ENCODE measurements around the gene DNM3. TPM values are rescaled to one million over a fixed set of nuclear protein-coding genes. Genes with fewer than 3 reads are reported as not detected.

Gene DNM3
- total RNA-seq, 1 donor from 2014 or later, result 1.1 TPM

DNA sequence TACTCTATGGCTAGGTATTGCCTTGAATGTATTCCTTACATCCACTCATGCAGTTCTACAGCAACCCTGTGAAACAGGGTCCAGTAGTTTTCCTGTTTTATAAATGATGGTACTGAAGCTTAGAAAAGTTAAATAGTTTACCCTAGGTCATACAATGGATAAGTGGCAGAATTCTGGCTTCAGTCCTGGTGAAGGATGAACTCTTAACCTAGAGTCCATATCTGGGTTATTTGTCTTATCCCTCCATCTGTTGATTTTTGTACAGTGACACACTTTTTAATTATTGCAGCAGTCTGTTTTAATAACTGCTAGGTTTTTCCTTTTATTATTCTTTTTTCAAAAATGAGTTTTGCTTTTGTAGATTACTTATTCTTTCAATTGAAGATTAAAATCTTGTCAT is 263.9 kb downstream of the DNM3 start:
- H3K27me3 Mint-ChIP-seq (ENCODE audit: insufficient read depth, low read depth), result no peaks in the 10 kb centered on the region
- DNase-seq (ENCODE audit: low spot score), result no peak
- H4K20me1 ChIP-seq (ENCODE audit: low read depth), result no peaks in the 10 kb centered on the region
- no peaks in the 10 kb centered on the region for H3K9me3 ChIP-seq (ENCODE audit: low read depth)
- H3F3A ChIP-seq (ENCODE audit: low read depth), result no peaks in the 10 kb centered on the region
- H3K9ac ChIP-seq, result no peak overlapping the region
- no peak overlapping the region for H3K27ac Mint-ChIP-seq
- H3K4me3 Mint-ChIP-seq, result no peak overlapping the region
- H3K27ac ChIP-seq, result no peak overlapping the region
- H3K36me3 Mint-ChIP-seq, result no peaks in the 10 kb centered on the region
- no peaks in the 10 kb centered on the region for H3K4me1 ChIP-seq
- no peak for TF ChIP-seq EZH2 (IDR thresholded peaks at IDR 0.05)
- TF ChIP-seq EZH2phosphoT487 (IDR thresholded peaks at IDR 0.05), result no peak
- TF ChIP-seq, protein P1, sequence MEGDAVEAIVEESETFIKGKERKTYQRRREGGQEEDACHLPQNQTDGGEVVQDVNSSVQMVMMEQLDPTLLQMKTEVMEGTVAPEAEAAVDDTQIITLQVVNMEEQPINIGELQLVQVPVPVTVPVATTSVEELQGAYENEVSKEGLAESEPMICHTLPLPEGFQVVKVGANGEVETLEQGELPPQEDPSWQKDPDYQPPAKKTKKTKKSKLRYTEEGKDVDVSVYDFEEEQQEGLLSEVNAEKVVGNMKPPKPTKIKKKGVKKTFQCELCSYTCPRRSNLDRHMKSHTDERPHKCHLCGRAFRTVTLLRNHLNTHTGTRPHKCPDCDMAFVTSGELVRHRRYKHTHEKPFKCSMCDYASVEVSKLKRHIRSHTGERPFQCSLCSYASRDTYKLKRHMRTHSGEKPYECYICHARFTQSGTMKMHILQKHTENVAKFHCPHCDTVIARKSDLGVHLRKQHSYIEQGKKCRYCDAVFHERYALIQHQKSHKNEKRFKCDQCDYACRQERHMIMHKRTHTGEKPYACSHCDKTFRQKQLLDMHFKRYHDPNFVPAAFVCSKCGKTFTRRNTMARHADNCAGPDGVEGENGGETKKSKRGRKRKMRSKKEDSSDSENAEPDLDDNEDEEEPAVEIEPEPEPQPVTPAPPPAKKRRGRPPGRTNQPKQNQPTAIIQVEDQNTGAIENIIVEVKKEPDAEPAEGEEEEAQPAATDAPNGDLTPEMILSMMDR (IDR thresholded peaks at IDR 0.05), result no peak
- no peaks in the 10 kb centered on the region for H3K9me3 Mint-ChIP-seq
- H3K4me2 ChIP-seq, result no peak overlapping the region
- no peaks in the 10 kb centered on the region for H3K27me3 ChIP-seq
- H2AFZ ChIP-seq (replicated peaks), result no peak overlapping the region
- H3K36me3 ChIP-seq, result no peaks in the 10 kb centered on the region
- H3K4me1 Mint-ChIP-seq, result no peaks in the 10 kb centered on the region
- no peaks in the 10 kb centered on the region for H3K79me2 ChIP-seq (ENCODE audit: low read depth)
- H3K4me3 ChIP-seq, result no peak overlapping the region

DNA sequence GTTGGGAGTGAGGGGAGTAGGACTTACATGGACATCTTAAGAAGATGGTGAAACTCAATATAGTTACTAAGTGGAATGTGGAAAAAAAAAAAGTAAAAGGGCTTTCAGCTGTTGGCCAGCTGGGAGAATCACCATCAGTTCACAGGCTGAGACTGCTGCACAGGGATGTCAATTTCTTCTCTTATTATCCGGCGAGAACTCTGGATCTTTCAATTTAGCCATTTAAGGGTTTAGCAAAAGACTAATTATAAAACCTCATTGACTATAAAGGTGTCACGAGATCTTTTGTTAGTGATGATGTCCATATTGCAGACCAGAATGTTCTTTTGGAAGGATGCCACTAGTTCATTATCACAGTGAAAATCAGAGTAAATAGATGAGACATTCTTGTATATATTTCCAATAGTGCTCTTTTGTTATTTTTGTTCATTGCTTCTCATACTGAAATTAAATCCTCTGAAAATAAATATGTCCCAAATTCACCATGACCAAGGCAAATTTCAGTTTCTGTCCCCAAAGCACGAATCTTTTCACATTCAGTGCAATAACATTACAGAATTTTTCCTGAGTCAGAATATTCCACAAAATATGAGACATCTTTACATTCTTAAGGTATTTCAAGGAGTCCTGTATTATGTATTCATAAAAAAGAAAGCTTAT is 266.1 kb downstream of the DNM3 start:
- no peaks in the 10 kb centered on the region for H3K27me3 ChIP-seq
- no peak overlapping the region for H3K9ac ChIP-seq
- H3F3A ChIP-seq (ENCODE audit: low read depth), result no peaks in the 10 kb centered on the region
- no peak overlapping the region for H3K27ac Mint-ChIP-seq
- H3K9me3 ChIP-seq (ENCODE audit: low read depth), result no peaks in the 10 kb centered on the region
- H3K27me3 Mint-ChIP-seq (ENCODE audit: insufficient read depth, low read depth), result no peaks in the 10 kb centered on the region
- H3K4me1 ChIP-seq, result no peaks in the 10 kb centered on the region
- no peaks in the 10 kb centered on the region for H3K4me1 Mint-ChIP-seq
- TF ChIP-seq EZH2phosphoT487 (IDR thresholded peaks at IDR 0.05) (no peak), EZH2 (IDR thresholded peaks at IDR 0.05) (no peak)
- TF ChIP-seq, protein P1 (IDR thresholded peaks at IDR 0.05), result no peak
- no peaks in the 10 kb centered on the region for H3K79me2 ChIP-seq (ENCODE audit: low read depth)
- no peak overlapping the region for H3K4me3 Mint-ChIP-seq
- no peaks in the 10 kb centered on the region for H3K36me3 Mint-ChIP-seq
- no peak overlapping the region for H2AFZ ChIP-seq (replicated peaks)
- no peaks in the 10 kb centered on the region for H3K36me3 ChIP-seq
- H4K20me1 ChIP-seq (ENCODE audit: low read depth), result no peaks in the 10 kb centered on the region
- no peak overlapping the region for H3K4me2 ChIP-seq
- no peak for DNase-seq (ENCODE audit: low spot score)
- no peak overlapping the region for H3K4me3 ChIP-seq
- H3K27ac ChIP-seq, result no peak overlapping the region
- H3K9me3 Mint-ChIP-seq, result no peaks in the 10 kb centered on the region

GRCh38 chr1:172108161-172108893 is 267.0 kb downstream of the DNM3 start:
- Histone ChIP-seq H3F3A (ENCODE audit: low read depth) (no peaks in the 10 kb centered on the region), H3K9ac (no peak overlapping the region), H3K4me1 (no peaks in the 10 kb centered on the region), H4K20me1 (ENCODE audit: low read depth) (no peaks in the 10 kb centered on the region), H3K36me3 (no peaks in the 10 kb centered on the region), H3K4me2 (no peak overlapping the region), H3K27ac (no peak overlapping the region), H3K9me3 (ENCODE audit: low read depth) (no peaks in the 10 kb centered on the region), H3K4me3 (no peak overlapping the region), H2AFZ (replicated peaks) (no peak overlapping the region), H3K79me2 (ENCODE audit: low read depth) (no peaks in the 10 kb centered on the region), H3K27me3 (no peaks in the 10 kb centered on the region)
- Mint-ChIP-seq H3K9me3 (no peaks in the 10 kb centered on the region), H3K27me3 (ENCODE audit: insufficient read depth, low read depth) (no peaks in the 10 kb centered on the region), H3K27ac (no peak overlapping the region), H3K4me1 (no peaks in the 10 kb centered on the region), H3K36me3 (no peaks in the 10 kb centered on the region), H3K4me3 (no peak overlapping the region)
- no peak for DNase-seq (ENCODE audit: low spot score)
- TF ChIP-seq EZH2phosphoT487 (IDR thresholded peaks at IDR 0.05) (no peak), EZH2 (IDR thresholded peaks at IDR 0.05) (no peak)
- TF ChIP-seq, protein P1 (IDR thresholded peaks at IDR 0.05), result no peak

All from neural progenitor cell (in vitro differentiated cells).